Measurements from ENCODE around the gene CCNB2.
"Not testable (repeated sequence)": the region's sequence is repeated elsewhere in the genome, so short reads cannot be mapped to it uniquely, and the experiment has no call there.

The CCNB2 gene

DNA sequence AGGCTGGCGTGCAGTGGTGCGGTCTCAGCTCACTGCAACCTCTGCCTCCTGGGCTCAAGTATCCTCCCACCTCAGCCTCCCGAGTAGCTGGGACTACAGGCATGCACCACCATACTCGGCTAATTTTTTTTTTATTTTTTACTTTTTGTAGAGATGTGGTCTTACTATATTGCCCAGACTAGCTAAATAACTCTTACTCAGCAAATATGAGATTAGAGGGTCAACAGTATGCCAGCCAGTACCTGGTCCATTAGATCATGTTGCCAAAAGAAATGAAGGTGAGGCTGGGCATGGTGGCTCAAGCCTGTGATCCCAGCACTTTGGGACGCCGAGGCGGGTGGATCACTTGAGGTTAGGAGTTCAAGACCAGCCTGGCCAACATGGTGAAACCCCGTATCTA is 57.1 kb downstream of the CCNB2 start:
- not testable (repeated sequence) for H3K27me3 Mint-ChIP-seq; H3K4me3 Mint-ChIP-seq; H3K9me3 Mint-ChIP-seq; DNase-seq; H3K36me3 Mint-ChIP-seq (ENCODE audit: insufficient read depth); H3K4me1 Mint-ChIP-seq (ENCODE audit: low read depth in 2 of 2); H3K27ac Mint-ChIP-seq; ATAC-seq (replicated peaks)

DNA sequence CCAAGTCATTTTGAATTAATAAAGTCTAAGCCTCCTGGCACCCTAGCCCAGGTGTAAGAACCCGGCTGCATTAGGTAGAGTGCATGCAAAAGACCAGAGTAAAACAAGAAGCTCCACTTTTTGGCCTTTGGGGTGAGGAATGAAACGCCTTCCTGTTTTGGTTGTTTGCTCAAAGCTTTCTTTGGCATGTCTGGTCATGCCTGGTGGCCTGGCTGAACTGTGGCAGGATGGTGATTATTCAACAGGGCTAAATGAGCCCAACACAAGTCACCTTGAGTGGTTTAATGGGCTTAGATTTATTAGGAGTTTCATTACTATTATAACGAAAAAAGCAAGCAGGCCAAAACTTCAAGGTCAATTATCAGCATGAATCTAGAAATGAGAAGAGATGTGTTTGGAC is 60.8 kb downstream of the CCNB2 start:
- no peaks in the 10 kb centered on the region for H3K27me3 Mint-ChIP-seq
- H3K4me3 Mint-ChIP-seq = no peak overlapping the region
- no peak overlapping the region for H3K27ac Mint-ChIP-seq
- no peaks in the 10 kb centered on the region for H3K9me3 Mint-ChIP-seq
- DNase-seq (no peak), ATAC-seq (replicated peaks) (no peak)
- no peaks in the 10 kb centered on the region for H3K36me3 Mint-ChIP-seq (ENCODE audit: insufficient read depth)
- H3K4me1 Mint-ChIP-seq (ENCODE audit: low read depth in 2 of 2) = peaks cover 0 to 2% of the 10 kb centered on the region in 2 donors

DNA sequence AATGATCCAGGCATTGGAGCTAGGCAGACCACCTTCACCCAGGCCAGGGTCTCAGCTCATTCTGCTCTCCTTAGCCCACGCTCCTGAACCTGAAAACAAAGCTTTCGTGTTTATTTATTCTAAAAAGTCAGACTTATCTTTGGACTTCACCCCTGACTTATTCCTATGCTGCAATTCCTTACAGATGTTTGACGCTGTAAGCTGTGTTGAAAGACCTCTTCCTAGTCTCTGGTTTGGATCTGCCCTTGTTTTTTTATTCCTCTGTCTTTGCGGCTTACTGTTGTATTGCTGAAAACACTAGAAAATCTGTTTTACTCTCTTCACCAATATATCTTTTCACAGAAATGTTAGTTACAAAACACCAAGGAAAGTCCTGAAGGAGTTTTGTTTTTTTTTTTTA is 61.2 kb downstream of the CCNB2 start:
- H3K36me3 Mint-ChIP-seq (ENCODE audit: insufficient read depth) = no peaks in the 10 kb centered on the region
- ATAC-seq (replicated peaks) (no peak), DNase-seq (no peak)
- no peak overlapping the region for H3K27ac Mint-ChIP-seq
- no peaks in the 10 kb centered on the region for H3K27me3 Mint-ChIP-seq
- peaks cover 0 to 2% of the 10 kb centered on the region in 2 donors for H3K4me1 Mint-ChIP-seq (ENCODE audit: low read depth in 2 of 2)
- H3K9me3 Mint-ChIP-seq = no peaks in the 10 kb centered on the region
- H3K4me3 Mint-ChIP-seq = no peak overlapping the region

DNA sequence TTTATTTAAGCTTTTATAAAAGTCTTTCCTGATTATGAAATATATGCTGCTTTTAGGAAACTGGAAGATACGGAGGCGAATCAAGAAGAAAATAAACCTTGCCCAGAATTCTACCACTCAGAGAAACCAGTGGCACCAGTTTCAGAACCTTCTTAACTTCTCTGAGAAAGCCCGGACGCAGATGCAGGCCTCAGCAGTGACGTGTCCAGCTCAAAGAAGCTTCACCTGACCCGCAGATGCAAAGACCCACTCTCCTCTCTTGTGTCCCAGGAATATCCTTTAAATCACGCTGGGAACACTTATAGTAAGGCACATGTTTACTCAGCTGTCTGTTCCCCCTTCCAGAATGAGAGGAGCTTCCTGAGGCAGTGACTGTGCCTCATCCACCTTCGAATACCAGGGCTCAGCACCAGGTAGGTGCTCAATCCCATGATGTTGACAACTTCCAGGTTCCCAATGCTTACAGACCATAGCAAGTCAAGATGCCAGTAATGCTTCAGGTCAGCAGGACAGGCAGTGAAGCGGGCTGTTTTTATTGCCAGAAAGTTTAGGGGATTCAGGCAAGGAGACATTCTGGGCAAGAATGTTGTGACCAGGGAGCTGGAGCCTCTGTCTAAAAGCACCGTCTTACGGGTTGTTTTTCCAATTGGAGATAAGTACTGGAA is 61.8 kb downstream of the CCNB2 start:
- no peaks in the 10 kb centered on the region for H3K9me3 Mint-ChIP-seq
- no peak overlapping the region for H3K4me3 Mint-ChIP-seq
- ATAC-seq (replicated peaks) (no peak), DNase-seq (no peak)
- no peaks in the 10 kb centered on the region for H3K27me3 Mint-ChIP-seq
- H3K36me3 Mint-ChIP-seq (ENCODE audit: insufficient read depth) = peaks cover 3% of the 10 kb centered on the region
- H3K27ac Mint-ChIP-seq = no peak overlapping the region
- H3K4me1 Mint-ChIP-seq (ENCODE audit: low read depth in 2 of 2) = peaks cover 0 to 2% of the 10 kb centered on the region in 2 donors

DNA sequence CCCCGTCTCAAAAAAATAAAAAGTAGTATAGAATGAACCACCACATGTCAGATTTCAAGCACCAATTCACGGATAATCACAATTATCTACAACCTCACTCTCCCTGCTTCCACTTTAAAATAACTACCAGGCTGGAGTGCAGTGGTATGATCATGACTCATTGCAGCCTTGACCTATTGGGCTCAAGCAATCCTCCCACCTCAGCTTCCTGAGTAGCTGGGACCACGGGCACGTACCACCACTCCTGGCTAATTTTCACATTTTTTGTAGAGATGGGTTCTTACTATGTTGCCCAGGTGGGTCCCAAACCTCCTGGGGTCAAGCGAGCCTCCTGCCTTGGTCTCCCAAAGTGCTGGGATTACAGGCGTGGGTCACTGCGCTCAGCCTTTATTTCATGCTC is 63.6 kb downstream of the CCNB2 start:
- H3K4me1 Mint-ChIP-seq (ENCODE audit: low read depth in 2 of 2) = peaks cover 0 to 2% of the 10 kb centered on the region in 2 donors
- H3K4me3 Mint-ChIP-seq = no peak overlapping the region
- no peaks in the 10 kb centered on the region for H3K9me3 Mint-ChIP-seq
- H3K27me3 Mint-ChIP-seq = peaks cover 0 to 3% of the 10 kb centered on the region in 2 donors
- peaks cover 3% of the 10 kb centered on the region for H3K36me3 Mint-ChIP-seq (ENCODE audit: insufficient read depth)
- no peak for ATAC-seq (replicated peaks)
- H3K27ac Mint-ChIP-seq = peak overlapping the region in 1 of 2 donors; percentile 22
- DNase-seq = no peak

DNA sequence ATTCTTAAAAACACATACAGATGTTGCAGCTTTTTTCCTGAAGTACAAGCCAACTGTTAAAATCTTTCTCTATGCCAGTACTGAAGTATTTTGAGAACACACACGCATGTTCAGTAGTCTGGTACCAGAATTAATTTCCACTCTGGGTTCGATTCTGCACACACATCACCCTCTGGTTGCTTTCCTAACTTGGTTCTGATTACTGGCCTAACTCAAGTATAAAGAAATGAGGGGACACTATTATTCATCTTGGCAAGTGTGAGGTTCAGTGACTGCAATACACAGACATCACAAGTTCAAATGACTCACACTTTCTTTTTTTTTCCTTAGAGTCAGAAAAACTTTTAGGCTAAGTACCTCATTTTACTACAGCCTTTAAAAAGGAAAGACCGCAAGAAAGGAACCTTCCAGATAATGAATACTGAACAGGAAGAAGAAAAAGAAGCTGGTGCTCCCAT is 64.3 kb downstream of the CCNB2 start:
- Mint-ChIP-seq H3K27ac (peak overlapping the region in 1 of 2 donors; percentile 33), H3K4me3 (no peak overlapping the region), H3K36me3 (ENCODE audit: insufficient read depth) (peaks cover 3% of the 10 kb centered on the region), H3K4me1 (ENCODE audit: low read depth in 2 of 2) (peaks cover 0 to 2% of the 10 kb centered on the region in 2 donors), H3K9me3 (no peaks in the 10 kb centered on the region), H3K27me3 (peaks cover 0 to 11% of the 10 kb centered on the region in 2 donors)
- DNase-seq = no peak
- ATAC-seq (replicated peaks) = no peak

DNA sequence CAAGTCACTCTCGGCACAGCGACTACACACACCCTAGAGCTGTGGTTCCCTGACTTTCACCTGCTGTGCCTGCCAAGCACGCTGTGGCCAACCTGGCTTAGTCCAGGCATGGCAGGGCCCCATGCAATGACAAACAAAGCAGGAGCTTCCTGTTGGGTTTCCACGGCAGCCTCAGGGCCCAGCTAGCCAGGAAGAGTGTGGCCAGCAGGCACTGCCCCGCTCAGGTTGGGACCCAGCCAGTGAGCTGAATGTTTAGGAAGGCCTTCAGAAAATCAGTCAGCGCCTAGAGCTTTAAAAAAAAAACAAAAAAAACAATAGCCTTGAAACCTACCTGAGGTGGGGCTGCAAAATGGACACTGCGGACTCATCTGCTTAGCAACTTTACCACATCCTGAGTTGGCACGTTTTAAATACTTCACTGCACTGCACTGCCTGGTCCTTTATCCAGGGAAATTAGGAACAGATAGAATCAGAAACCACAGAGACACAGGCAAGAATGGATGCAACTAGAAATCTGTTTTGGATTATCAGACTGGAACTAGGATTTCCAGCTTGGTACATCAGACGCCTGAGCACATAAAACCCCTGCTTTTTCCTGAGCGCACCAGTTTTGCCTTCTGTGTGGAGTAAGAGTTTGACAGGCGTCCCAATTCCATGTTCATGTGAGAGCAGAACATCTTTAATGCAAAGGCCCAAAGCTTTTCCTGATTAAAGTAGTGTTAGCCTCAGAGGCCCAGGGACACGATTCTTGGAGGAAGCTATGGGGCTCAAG is 65.5 kb downstream of the CCNB2 start:
- no peak overlapping the region for H3K27ac Mint-ChIP-seq
- peaks cover 3% of the 10 kb centered on the region for H3K36me3 Mint-ChIP-seq (ENCODE audit: insufficient read depth)
- peaks cover 2 to 23% of the 10 kb centered on the region in 2 donors for H3K27me3 Mint-ChIP-seq
- H3K9me3 Mint-ChIP-seq = no peaks in the 10 kb centered on the region
- H3K4me3 Mint-ChIP-seq = no peak overlapping the region
- peaks cover 0 to 2% of the 10 kb centered on the region in 2 donors for H3K4me1 Mint-ChIP-seq (ENCODE audit: low read depth in 2 of 2)
- no peak for ATAC-seq (replicated peaks)
- DNase-seq = no peak

DNA sequence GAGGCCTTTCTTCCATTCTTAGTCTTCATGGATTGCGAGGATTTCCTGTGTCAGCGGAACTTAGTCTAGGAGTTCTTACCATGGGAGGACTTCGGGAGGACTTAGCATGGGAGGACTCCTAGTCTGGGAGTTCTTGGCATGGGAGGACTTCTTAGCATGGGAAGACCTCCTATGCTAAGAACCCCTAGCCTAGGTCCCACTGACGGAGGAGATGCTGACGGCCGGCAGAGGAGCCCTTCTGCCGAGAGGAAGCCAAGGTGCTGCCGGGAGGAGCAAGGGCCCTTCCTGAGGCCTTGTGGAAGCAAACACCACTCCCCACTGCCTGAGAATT is 66.1 kb downstream of the CCNB2 start:
- ATAC-seq (replicated peaks) (no peak), DNase-seq (no peak)
- H3K9me3 Mint-ChIP-seq = no peaks in the 10 kb centered on the region
- no peak overlapping the region for H3K27ac Mint-ChIP-seq
- H3K4me1 Mint-ChIP-seq (ENCODE audit: low read depth in 2 of 2) = peaks cover 0 to 2% of the 10 kb centered on the region in 2 donors
- H3K27me3 Mint-ChIP-seq = peaks cover 5 to 28% of the 10 kb centered on the region in 2 donors
- peaks cover 3% of the 10 kb centered on the region for H3K36me3 Mint-ChIP-seq (ENCODE audit: insufficient read depth)
- H3K4me3 Mint-ChIP-seq = no peak overlapping the region

DNA sequence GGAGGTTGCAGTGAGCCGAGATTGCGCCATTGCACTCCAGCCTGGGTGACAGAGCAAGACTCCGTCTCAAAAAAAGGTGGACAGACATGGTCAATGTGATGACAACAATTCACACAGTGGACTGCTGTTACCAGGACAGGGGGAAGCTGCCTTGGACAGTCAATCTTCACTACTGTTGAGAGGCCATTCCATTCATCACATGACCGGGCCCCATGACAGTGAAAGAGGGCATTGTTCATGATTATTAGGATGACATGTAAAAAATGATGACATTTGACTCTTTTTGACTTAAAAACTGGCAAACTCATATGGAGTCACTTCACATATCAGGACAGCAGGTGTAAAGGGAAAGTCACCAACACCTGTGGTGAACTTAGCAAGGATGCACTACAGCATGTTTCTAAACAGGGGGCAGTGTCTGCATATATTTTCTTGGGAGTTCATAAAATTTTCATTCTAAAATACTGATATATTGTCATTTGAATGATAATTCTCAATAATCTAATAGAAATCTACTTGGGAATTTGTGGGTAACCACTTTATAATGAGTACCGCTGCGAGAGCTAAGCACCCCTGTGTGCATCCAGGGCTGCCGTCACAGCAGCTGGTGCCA is 67.4 kb downstream of the CCNB2 start:
- Mint-ChIP-seq H3K4me3 (no peak overlapping the region), H3K27ac (no peak overlapping the region), H3K27me3 (peaks cover 5 to 41% of the 10 kb centered on the region in 2 donors), H3K36me3 (ENCODE audit: insufficient read depth) (peaks cover 3% of the 10 kb centered on the region), H3K9me3 (no peaks in the 10 kb centered on the region), H3K4me1 (ENCODE audit: low read depth in 2 of 2) (peaks cover 0 to 2% of the 10 kb centered on the region in 2 donors)
- ATAC-seq (replicated peaks) (no peak), DNase-seq (no peak)

DNA sequence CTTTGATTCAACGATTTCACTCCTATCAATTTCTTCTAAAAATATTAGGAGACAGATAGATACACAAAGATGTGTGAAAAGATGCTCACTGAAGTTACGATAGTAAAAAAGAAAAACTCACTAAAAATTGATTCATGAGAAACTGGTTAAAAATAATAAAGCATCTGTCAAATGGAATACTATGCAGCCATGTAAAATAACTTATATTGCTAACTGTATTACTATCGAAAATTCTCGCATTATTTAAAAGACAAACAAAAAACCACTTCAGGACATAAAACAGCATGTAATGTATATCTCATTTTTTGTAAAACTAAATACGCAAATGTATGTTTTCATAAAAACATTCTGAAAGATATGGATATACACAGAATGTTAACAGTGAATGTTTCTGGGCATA is 68.2 kb downstream of the CCNB2 start:
- peaks cover 3% of the 10 kb centered on the region for H3K36me3 Mint-ChIP-seq (ENCODE audit: insufficient read depth)
- H3K4me3 Mint-ChIP-seq = no peak overlapping the region
- peaks cover 12 to 49% of the 10 kb centered on the region in 2 donors for H3K27me3 Mint-ChIP-seq
- ATAC-seq (replicated peaks) (no peak), DNase-seq (no peak)
- no peak overlapping the region for H3K27ac Mint-ChIP-seq
- H3K4me1 Mint-ChIP-seq (ENCODE audit: low read depth in 2 of 2) = peaks cover 0 to 2% of the 10 kb centered on the region in 2 donors
- H3K9me3 Mint-ChIP-seq = no peaks in the 10 kb centered on the region

DNA sequence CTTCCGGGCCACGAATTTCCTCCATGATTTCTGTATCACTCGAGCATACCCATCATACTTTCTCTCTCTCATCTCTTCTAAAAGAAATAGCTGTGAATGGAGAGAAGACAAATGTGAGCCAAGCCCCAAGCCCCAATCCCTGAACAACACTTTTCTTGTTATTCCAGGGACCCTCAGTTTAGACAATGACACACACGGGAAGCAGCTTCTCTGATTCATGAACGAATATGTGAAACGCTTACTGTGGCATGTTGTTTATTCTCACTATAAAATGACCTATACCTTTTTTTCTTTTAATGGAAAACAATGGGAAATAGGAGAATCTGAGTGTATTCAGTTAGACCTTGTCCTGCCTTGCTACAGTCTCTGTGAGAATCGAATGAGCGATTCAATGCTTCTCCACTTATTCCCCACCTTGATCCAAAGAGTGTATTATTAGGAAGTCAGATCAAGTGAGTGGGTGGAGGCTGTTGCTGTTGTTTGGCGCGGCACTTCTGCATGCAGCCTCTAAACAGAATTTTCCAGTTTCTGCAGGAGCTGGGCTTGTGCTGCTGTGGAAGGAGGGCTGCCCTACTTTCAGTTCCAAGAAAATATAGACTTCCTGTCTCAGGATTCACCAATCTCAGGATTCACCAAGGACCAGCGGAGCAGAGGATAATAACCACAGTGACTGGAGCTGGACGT is 69.3 kb downstream of the CCNB2 start:
- H3K9me3 Mint-ChIP-seq = no peaks in the 10 kb centered on the region
- H3K27ac Mint-ChIP-seq = no peak overlapping the region
- peaks cover 18 to 60% of the 10 kb centered on the region in 2 donors for H3K27me3 Mint-ChIP-seq
- ATAC-seq (replicated peaks) (no peak), DNase-seq (no peak)
- H3K4me3 Mint-ChIP-seq = no peak overlapping the region
- peaks cover 6% of the 10 kb centered on the region for H3K36me3 Mint-ChIP-seq (ENCODE audit: insufficient read depth)
- H3K4me1 Mint-ChIP-seq (ENCODE audit: low read depth in 2 of 2) = peaks cover 0 to 2% of the 10 kb centered on the region in 2 donors

All from effector memory CD8-positive, alpha-beta T cell (primary cell).